RWPE1 (cell line): ENCODE results near the gene COA5.

Experiments used
- CTCF ChIA-PET: fragments of 350-600 bp; sonication (Branson Sonifier 250); formaldehyde crosslinking; extraction: SDS; loops from one replicate; lab custom pipeline; 2021; lab: Yijun Ruan, JAX
- POLR2A ChIA-PET: fragments of 400-600 bp; formaldehyde crosslinking; extraction: SDS; loops from one replicate; lab custom pipeline; 2020; ENCODE audit warnings: antibody characterized with exemption; ENCODE audit not compliant: low non-redundant PET; lab: Yijun Ruan, JAX
- DNase-seq: peaks from one replicate; pipeline ENCODE4 v3.0.0; 2012; ENCODE audit warnings: low spot score
- H3K27ac ChIP-seq: fragments of 450-650 bp; 2 replicates; pipeline ENCODE4 v1.5.1; 2017
- CTCF ChIP-seq: fragments of 450-650 bp; conservative IDR thresholded peaks from 2 replicates; pipeline ENCODE4 v1.5.1; 2017; ENCODE audit warnings: low read depth, mild to moderate bottlenecking

The COA5 gene

DNA sequence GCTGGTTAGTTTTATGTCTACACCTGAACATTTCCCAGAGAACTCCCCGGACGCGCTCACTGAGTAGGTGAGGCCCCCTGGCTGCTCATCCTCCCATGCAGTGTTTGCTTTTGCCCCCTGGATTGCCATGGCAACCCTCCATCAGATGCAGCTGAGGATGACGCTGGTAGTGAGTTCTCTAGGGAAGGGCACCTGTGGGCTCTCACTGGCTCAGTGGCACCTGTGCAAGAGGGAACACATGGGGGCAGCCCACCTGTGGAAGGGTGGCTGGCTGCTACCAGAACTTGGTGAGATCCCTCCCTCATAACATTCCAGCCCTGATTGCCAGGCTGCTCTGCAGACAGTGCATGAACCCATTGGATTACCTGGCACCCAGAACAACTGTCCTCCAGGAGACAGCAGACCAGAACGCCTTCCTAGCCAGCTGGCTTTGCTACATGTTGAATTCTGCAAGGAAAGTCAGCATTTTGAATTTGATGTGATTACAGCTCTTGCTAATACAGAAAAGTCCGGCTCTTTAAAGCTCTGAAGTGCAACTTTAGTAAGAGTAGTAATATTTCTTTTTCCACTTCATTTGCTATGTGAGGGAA, 21.7 kb downstream of the COA5 start:
- ChIA-PET CTCF (interaction anchor here (0.6 kb wide), 2 partner anchors 18 to 888 kb away, joined by 3 read pairs; no protein-coding TSS in a partner anchor), POLR2A (no interaction called here)
- no peak for TF ChIP-seq CTCF

DNA sequence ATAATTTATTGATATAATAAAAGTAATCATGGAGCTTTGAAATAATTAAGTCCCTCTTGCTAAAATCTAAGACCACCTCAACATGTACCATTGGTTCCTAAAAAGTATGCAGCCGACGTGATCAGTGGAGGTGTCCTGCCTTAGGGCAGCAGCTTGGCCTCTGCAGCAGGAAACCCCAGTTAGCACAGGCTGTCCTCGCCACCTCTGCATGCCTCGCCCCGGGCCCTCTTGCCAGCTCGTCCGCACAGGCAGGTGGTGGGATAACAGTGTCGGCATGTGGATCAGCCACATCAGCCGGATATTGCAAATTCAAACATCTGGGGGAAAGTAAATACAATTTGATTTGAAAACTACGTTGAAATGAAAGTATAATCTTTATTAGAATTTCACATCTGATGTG, 22.9 kb downstream of the COA5 start:
- CTCF ChIA-PET, result interaction anchor here (0.6 to 0.8 kb wide), 2 partner anchors 64 to 734 kb away, joined by 3 read pairs; no protein-coding TSS in a partner anchor

More for the DNA sequence above, 21.7 kb downstream of the COA5 start:
- DNase-seq, result no peak
- no peak overlapping the region for H3K27ac ChIP-seq

DNA sequence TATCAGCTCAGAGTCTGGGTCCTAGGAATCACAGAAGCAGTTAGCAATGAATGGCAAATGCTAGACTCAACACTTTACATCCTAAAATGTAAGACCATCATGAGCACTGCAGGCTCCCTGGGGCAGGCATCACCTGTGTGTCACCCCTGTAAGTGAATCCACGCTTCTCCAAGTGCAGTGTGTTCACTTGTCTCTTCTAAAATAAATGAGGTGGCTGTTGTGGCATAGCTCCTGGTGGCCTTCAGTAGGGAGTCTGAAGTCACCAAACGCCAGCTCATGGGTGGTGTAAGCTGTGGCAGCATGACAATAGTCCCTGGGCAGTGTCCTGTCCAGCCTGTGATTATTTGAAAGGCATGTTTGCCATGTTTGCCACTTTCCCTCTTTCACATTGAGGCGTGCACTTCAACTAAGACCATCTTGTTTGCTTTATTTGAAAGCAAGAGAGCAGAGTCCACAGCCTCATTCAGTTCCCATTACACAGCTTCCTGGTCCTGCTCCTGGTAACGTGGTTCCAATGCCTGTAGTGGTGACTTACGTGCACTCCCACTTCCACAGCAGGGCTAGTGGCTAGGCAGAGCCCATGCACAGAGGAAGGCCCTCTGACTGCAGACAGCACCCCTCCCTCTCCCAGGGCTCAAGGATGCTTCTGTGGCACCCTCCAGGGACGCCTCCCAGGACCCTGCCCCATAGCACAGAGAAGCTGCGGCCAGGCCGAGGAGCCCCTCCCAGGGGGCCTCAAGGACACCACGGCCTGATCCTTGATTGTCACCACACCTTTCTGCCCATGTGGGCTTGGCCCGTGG, 24.3 kb downstream of the COA5 start:
- no peak overlapping the region for H3K27ac ChIP-seq
- TF ChIP-seq CTCF, result no peak
- no peak for DNase-seq
- ChIA-PET POLR2A (no interaction called here), CTCF (no interaction called here)

More for the DNA sequence above, 22.9 kb downstream of the COA5 start:
- TF ChIP-seq CTCF, result no peak
- no peak overlapping the region for H3K27ac ChIP-seq
- POLR2A ChIA-PET, result no interaction called here
- no peak for DNase-seq

- ChIA-PET POLR2A (no interaction called here), CTCF (no interaction called here)
- TF ChIP-seq CTCF, result no peak
- no peak overlapping the region for H3K27ac ChIP-seq
- DNase-seq, result no peak
These were observed 25.0 kb downstream of the COA5 start for GRCh38 chr2:98583276-98583675.

DNA sequence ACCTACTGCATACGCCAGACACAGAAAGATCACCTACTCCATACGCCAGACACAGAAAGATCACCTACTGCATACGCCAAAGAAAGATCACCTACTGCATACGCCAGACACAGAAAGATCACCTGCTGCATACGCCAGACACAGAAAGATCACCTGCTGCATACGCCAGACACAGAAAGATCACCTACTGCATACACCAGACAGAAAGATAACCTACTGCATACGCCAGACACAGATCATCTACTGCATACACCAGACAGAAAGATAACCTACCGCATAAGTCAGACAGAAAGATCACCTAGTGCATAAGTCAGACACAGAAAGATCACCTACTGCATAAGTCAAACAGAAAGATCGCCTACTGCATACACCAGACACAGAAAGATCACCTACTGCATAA, 25.8 kb downstream of the COA5 start:
- no peak for DNase-seq
- ChIA-PET POLR2A (no interaction called here), CTCF (no interaction called here)
- TF ChIP-seq CTCF, result no peak
- no peak overlapping the region for H3K27ac ChIP-seq

DNA sequence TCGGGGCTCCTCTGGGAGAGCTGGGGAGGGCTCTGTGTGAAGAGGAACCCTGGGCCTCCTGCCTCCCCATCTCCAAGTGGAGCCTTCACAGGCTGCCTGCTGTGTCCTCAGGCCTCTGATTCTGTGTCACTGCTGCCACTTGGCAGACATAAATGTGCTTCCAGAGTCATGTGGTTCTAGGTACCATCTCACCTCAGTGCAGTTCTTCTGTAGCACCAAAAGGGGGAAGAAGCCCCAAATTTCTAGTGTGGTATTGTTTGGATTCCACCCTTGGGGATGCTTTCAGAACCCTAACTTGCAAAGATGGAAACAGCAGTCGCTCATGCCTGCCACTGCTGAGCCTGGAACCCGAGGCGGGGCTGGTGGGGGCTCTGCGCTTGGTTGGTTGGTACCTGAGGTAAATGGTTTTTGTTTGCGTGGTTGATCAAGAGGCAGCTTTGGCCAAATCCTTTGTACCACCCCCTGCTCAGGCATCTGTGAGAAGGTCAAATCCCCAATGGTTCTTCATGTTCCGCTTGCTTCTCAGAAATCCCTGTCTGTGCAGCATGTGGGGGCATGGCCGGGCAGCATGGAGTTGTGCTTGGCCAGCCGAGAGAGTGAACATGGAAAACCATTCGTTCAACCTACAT, 27.5 kb downstream of the COA5 start:
- DNase-seq, result no peak
- TF ChIP-seq CTCF, result no peak
- ChIA-PET POLR2A (no interaction called here), CTCF (no interaction called here)
- H3K27ac ChIP-seq, result no peak overlapping the region
